Panc1 (cell line): ENCODE results near the gene TRIM22. TPM values are rescaled to one million over a fixed set of nuclear protein-coding genes. Genes with fewer than 3 reads are reported as not detected.

ENCODE experiments used
- ATAC-seq: fragments of 200-7000 bp; cut with Tn5 transposase; 2 replicates; pipeline ENCODE4 v1.9.1; 2020; ENCODE audit warnings: mild to moderate bottlenecking, moderate library complexity
- BruUV-seq: library from RNA; stranded (reverse); fragments of 400-500 nt; replicated peaks from 2 replicates; lab custom pipeline; 2021; lab: Mats Ljungman, UMichigan
- CTCF ChIA-PET: fragments of 300-600 bp; sonication (Branson Sonifier 250); formaldehyde crosslinking; loops from one replicate; lab custom pipeline; 2022; ENCODE audit warnings: antibody characterized with exemption; lab: Charles Lee
- POLR2A ChIA-PET: fragments of 300-600 bp; sonication (Branson Sonifier 250); formaldehyde crosslinking; loops from one replicate; lab custom pipeline; 2022; ENCODE audit warnings: antibody characterized with exemption; lab: Charles Lee
- DNase-seq: peaks from one replicate; pipeline ENCODE4 v3.0.0-alpha.2; 2010; ENCODE audit warnings: low read depth, low spot score
- H3K27ac ChIP-seq: 2 replicates; pipeline ENCODE4 v1.5.1; 2011; ENCODE audit warnings: mild to moderate bottlenecking, low read length, inconsistent platforms
- H3K27me3 ChIP-seq: fragments of 200-500 bp; sonication (Bioruptor generic); 2 replicates; pipeline ENCODE4 v1.6.0; 2014; ENCODE audit warnings: low read length, inconsistent platforms; ENCODE audit not compliant: control insufficient read depth, insufficient read depth
- H3K36me3 ChIP-seq: fragments of 200-500 bp; sonication (Bioruptor generic); 2 replicates; pipeline ENCODE4 v1.5.1; 2014; ENCODE audit warnings: inconsistent platforms, mild to moderate bottlenecking, low read length, moderate library complexity; ENCODE audit not compliant: control insufficient read depth, insufficient read depth
- H3K4me1 ChIP-seq: 2 replicates; pipeline ENCODE4 v1.5.1; 2011; ENCODE audit warnings: inconsistent platforms, mild to moderate bottlenecking, low read length, moderate library complexity; ENCODE audit not compliant: control insufficient read depth, insufficient read depth
- H3K4me3 ChIP-seq, 2 experiments: 2 replicates each; pipeline ENCODE4 v1.5.1; 2011 to 2012; ENCODE audit warnings: low read depth in 2 of 2, low read length in 2 of 2, mild to moderate bottlenecking in 2 of 2, inconsistent platforms in 1 of 2, moderate library complexity in 1 of 2
- H3K9me3 ChIP-seq: fragments of 200-500 bp; sonication (Bioruptor generic); 2 replicates; pipeline ENCODE4 v1.5.1; 2014; ENCODE audit warnings: low read depth, mild to moderate bottlenecking, inconsistent platforms, low read length, moderate library complexity; ENCODE audit not compliant: control insufficient read depth, insufficient read depth
- POLR2AphosphoS5 ChIP-seq: IDR thresholded peaks from 2 replicates; pipeline ENCODE4 v1.6.1; 2012; ENCODE audit warnings: mild to moderate bottlenecking, low read depth, low read length, moderate library complexity
- SIN3A ChIP-seq: IDR thresholded peaks from 2 replicates; pipeline ENCODE4 v1.6.1; 2012; ENCODE audit warnings: low read depth, mild to moderate bottlenecking, low read length, moderate library complexity, borderline replicate concordance; ENCODE audit not compliant: insufficient read depth
- TCF7L2 ChIP-seq: IDR thresholded peaks from 2 replicates; pipeline ENCODE4 v1.6.1; 2011; ENCODE audit warnings: mild to moderate bottlenecking, low read depth, low read length, inconsistent platforms
- in situ Hi-C: cut with HindIII; loops from 2 replicates; pipeline ENCODE4 v1.10.0; 2016; ENCODE audit warnings: low sequenced_read_pairs, low pct_unique_long_range_greater_than_20kb
- intact Hi-C: fragments of 100-400 bp; cut with micrococcal nuclease; formaldehyde crosslinking; loops from one replicate; pipeline ENCODE4 v1.10.0; 2022; ENCODE audit not compliant: unreplicated experiment
- total RNA-seq: library from RNA; stranded (reverse); gene quantifications from one replicate; pipeline ENCODE4 v1.2.1, GENCODE V29; 2021; ENCODE audit not compliant: unreplicated experiment
- TF ChIP-seq, protein P1 (sequence below): fragments of 450-650 bp; IDR thresholded peaks from 2 replicates; pipeline ENCODE4 v1.5.1; 2017; ENCODE audit warnings: mild to moderate bottlenecking
- TF ChIP-seq, protein P2 (sequence below), 2 experiments: IDR thresholded peaks; 2 replicates each; pipeline ENCODE4 v1.6.1; 2011 to 2012; ENCODE audit warnings: low read depth in 2 of 2, control low read depth in 1 of 2, low read length in 1 of 2, mild to moderate bottlenecking in 1 of 2, moderate library complexity in 1 of 2; ENCODE audit not compliant: insufficient read depth in 1 of 2

TRIM22 gene
- total RNA-seq, 1 experiment from 2014 or later = 1.4 TPM

DNA sequence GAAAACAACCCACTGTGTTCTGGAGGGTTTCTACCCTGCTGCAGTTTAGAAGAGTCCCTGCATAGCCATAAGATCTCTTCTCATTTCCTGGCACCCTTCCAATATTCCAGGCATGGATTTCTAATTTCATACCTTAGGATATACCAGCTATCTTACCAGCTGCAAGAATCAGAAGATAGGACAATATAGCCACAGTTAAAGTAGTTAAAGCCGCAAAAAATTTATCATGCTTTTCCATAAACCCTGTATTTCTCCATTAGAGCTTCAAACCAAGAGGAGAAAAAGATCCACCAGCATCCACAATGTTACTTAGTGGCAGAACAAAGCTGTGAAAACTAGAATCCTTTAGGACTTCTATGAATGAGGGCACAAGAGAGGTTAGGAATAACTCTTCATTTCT lies 38.1 kb downstream of the TRIM22 start:
- Histone ChIP-seq H3K36me3 (no peaks in the 10 kb centered on the region), H3K27me3 (peaks cover 31% of the 10 kb centered on the region), H3K4me3 (no peak overlapping the region), H3K9me3 (no peaks in the 10 kb centered on the region), H3K4me1 (no peaks in the 10 kb centered on the region), H3K27ac (no peak overlapping the region)
- ATAC-seq (no peak), DNase-seq (no peak)
- no TSS peak for BruUV-seq
- ChIA-PET POLR2A (no interaction called here), CTCF (interaction anchor here (0.7 kb wide), 1 partner anchor 37 kb away, joined by 3 read pairs; no protein-coding TSS in a partner anchor)
- TF ChIP-seq POLR2AphosphoS5 = no peak
- TF ChIP-seq, protein P1, sequence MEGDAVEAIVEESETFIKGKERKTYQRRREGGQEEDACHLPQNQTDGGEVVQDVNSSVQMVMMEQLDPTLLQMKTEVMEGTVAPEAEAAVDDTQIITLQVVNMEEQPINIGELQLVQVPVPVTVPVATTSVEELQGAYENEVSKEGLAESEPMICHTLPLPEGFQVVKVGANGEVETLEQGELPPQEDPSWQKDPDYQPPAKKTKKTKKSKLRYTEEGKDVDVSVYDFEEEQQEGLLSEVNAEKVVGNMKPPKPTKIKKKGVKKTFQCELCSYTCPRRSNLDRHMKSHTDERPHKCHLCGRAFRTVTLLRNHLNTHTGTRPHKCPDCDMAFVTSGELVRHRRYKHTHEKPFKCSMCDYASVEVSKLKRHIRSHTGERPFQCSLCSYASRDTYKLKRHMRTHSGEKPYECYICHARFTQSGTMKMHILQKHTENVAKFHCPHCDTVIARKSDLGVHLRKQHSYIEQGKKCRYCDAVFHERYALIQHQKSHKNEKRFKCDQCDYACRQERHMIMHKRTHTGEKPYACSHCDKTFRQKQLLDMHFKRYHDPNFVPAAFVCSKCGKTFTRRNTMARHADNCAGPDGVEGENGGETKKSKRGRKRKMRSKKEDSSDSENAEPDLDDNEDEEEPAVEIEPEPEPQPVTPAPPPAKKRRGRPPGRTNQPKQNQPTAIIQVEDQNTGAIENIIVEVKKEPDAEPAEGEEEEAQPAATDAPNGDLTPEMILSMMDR = no peak
- in situ Hi-C loops = no loop called here
- intact Hi-C loops = no loop called here

DNA sequence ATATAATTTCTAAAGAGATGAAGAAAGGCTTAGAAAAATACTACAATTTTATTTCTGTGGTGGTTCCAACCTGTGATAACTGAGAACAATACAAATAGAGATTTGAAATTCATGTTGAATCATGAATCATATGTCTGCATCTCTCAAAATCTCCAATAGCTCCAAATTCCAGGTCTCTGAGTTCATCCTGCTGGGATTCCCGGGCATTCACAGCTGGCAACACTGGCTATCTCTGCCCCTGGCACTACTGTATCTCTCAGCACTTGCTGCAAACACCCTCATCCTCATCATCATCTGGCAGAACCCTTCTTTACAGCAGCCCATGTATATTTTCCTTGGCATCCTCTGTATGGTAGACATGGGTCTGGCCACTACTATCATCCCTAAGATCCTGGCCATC lies 46.8 kb downstream of the TRIM22 start, which contains the start of gene OR56B1:
Gene OR56B1 (plus strand): TSS at position 53 of the 400 bp plus-strand sequence. CDS start 69 bp downstream, at position 122.
- in situ Hi-C loops = no loop called here
- Histone ChIP-seq H3K36me3 (no peaks in the 10 kb centered on the region), H3K4me3 (no peak within 1 kb of the TSS), H3K9me3 (no peaks in the 10 kb centered on the region), H3K27ac (no peak within 1 kb of the TSS), H3K27me3 (peaks cover 10% of the 10 kb centered on the region), H3K4me1 (no peaks in the 10 kb centered on the region)
- intact Hi-C loops = no loop called here
- TF ChIP-seq, protein P2, sequence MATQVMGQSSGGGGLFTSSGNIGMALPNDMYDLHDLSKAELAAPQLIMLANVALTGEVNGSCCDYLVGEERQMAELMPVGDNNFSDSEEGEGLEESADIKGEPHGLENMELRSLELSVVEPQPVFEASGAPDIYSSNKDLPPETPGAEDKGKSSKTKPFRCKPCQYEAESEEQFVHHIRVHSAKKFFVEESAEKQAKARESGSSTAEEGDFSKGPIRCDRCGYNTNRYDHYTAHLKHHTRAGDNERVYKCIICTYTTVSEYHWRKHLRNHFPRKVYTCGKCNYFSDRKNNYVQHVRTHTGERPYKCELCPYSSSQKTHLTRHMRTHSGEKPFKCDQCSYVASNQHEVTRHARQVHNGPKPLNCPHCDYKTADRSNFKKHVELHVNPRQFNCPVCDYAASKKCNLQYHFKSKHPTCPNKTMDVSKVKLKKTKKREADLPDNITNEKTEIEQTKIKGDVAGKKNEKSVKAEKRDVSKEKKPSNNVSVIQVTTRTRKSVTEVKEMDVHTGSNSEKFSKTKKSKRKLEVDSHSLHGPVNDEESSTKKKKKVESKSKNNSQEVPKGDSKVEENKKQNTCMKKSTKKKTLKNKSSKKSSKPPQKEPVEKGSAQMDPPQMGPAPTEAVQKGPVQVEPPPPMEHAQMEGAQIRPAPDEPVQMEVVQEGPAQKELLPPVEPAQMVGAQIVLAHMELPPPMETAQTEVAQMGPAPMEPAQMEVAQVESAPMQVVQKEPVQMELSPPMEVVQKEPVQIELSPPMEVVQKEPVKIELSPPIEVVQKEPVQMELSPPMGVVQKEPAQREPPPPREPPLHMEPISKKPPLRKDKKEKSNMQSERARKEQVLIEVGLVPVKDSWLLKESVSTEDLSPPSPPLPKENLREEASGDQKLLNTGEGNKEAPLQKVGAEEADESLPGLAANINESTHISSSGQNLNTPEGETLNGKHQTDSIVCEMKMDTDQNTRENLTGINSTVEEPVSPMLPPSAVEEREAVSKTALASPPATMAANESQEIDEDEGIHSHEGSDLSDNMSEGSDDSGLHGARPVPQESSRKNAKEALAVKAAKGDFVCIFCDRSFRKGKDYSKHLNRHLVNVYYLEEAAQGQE (IDR thresholded peaks at IDR 0.05; ENCODE audit: insufficient read depth in 1 of 2, low read depth in 2 of 2, low read length in 1 of 2) = no peak
- TF ChIP-seq TCF7L2 (no peak), POLR2AphosphoS5 (no peak), SIN3A (no peak)
- TF ChIP-seq, protein P1 = no peak
- ATAC-seq (no peak), DNase-seq (no peak)
- no TSS peak for BruUV-seq
- ChIA-PET CTCF (no interaction called here), POLR2A (no interaction called here)
